Kidney (tissue), 14 donors: Measurements from ENCODE around the gene ABHD6. TPM values are rescaled to one million over a fixed set of nuclear protein-coding genes. Genes with fewer than 3 reads are reported as not detected.

Experiments
- DNase-seq, 5 donors: peaks; one replicate each; pipeline ENCODE4 v3.0.0-alpha.2; 2013 to 2020
- FAIRE-seq: peaks from 2 replicates; lab custom pipeline; 2012; peaks lifted over from hg19 to GRCh38; lab: Jason Lieb, UNC
- H3K27ac ChIP-seq, 2 donors: one replicate each; pipeline ENCODE4 v1.7.0; 2013; ENCODE audit warnings: low read depth in 2 of 2, low read length in 2 of 2, inconsistent platforms in 1 of 2
- H3K27me3 ChIP-seq: one replicate; pipeline ENCODE4 v1.7.1; 2013; ENCODE audit warnings: low read length, inconsistent platforms; ENCODE audit not compliant: control insufficient read depth, insufficient read depth
- H3K36me3 ChIP-seq, 3 donors: one replicate each; pipeline versions ENCODE4 v1.7.0 to v1.7.1; 2013; ENCODE audit warnings: low read length in 3 of 3, control low read depth in 1 of 3, inconsistent platforms in 1 of 3; ENCODE audit not compliant: insufficient read depth in 3 of 3, control insufficient read depth in 2 of 3
- H3K4me1 ChIP-seq, 3 donors: one replicate each; pipeline versions ENCODE4 v1.7.0 to v1.7.1; 2013; ENCODE audit warnings: low read length in 3 of 3, inconsistent platforms in 1 of 3, low read depth in 1 of 3; ENCODE audit not compliant: control insufficient read depth in 2 of 3, insufficient read depth in 2 of 3
- H3K4me3 ChIP-seq, 3 donors: one replicate each; pipeline versions ENCODE4 v1.7.0 to v1.8.1; 2013; ENCODE audit warnings: low read length in 3 of 3, control low read depth in 1 of 3, inconsistent platforms in 1 of 3
- H3K9ac ChIP-seq, 3 donors: one replicate each; pipeline versions ENCODE4 v1.7.0 to v1.7.1; 2013; ENCODE audit warnings: low read length in 3 of 3, control low read depth in 1 of 3, inconsistent platforms in 1 of 3
- H3K9me3 ChIP-seq, 3 donors: one replicate each; pipeline versions ENCODE4 v1.7.0 to v1.7.1; 2013; ENCODE audit warnings: low read length in 3 of 3, control low read depth in 1 of 3, inconsistent platforms in 1 of 3; ENCODE audit not compliant: control insufficient read depth in 2 of 3, insufficient read depth in 1 of 3
- intact Hi-C: fragments of 100-400 bp; cut with DNase I; formaldehyde crosslinking; loops from one replicate; pipeline ENCODE4 v1.11.1; 2022
- polyA plus RNA-seq: library from polyadenylated mRNA; stranded (reverse); fragments of 350-450 nt; fragmentation: Illumina TruSeq; extraction: RNeasy Lipid Tissue Mini Kit (QIAGEN cat#74804); gene quantifications from one replicate; pipeline ENCODE4 v1.2.3, GENCODE V29; 2014; ENCODE audit warnings: low read depth, low replicate concordance; ENCODE audit not compliant: insufficient read depth
- total RNA-seq: library from RNA; stranded (reverse); fragmentation: NEBNext Ultra II Directional; extraction: Animal tissue kit (Norgen Biotek cat#: 25700); gene quantifications from one replicate; pipeline ENCODE4 v1.2.1, GENCODE V29; 2021
- TF ChIP-seq, protein P1 (sequence below): IDR thresholded peaks from 3 replicates; pipeline ENCODE4 v1.5.1; 2012; ENCODE audit warnings: mild to moderate bottlenecking, moderate library complexity, borderline replicate concordance; ENCODE audit not compliant: insufficient read depth; ENCODE audit errors: extremely low read depth
- donor health status: control.
- donor health status: control.
- donor health status: control.
- donor health status: control.
- donor health status: control.
- donor health status: DM: yes; HTN: yes; CAD: no.
- donor health status: Normal renal cell carcinoma (clear cell type).

The ABHD6 gene
- total and polyA plus RNA-seq, 2 donors from 2014 or later: 10.2 to 21.4 TPM

DNA sequence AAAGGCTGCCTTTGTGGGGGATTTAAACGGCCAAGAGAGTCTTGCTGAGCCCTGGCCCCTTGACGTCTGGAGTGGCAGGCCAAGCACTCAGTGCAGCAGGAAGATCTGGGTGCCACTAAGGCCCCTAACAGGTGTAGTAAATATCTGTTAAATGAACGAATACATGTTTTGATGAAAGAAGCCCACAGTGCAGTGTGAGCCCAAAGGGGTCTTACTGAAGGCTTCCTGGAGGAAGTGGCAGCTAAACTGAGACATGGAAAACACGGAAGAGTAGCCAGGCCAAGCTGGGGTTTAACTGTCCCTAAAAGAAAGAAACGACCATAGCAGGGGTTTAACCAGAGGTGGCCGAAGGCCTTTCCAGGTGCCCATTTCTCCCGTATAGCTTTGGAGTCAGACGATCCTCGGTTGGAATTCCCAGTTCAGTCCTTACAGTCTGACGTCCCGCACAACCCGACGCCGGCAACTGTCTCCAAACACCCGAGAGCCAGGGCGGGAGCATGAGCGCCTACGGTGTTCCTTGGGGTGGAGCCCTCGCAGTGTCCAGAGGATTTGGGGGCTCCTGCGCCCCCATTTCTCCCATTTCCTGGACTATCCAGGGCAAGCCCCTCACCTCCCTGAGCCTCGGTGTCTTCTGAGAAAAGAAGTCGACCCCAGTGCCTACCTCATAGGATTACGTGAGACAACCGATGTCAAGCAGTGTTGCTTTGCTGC lies 910 bp upstream of the ABHD6 start:
- TF ChIP-seq, protein P1, sequence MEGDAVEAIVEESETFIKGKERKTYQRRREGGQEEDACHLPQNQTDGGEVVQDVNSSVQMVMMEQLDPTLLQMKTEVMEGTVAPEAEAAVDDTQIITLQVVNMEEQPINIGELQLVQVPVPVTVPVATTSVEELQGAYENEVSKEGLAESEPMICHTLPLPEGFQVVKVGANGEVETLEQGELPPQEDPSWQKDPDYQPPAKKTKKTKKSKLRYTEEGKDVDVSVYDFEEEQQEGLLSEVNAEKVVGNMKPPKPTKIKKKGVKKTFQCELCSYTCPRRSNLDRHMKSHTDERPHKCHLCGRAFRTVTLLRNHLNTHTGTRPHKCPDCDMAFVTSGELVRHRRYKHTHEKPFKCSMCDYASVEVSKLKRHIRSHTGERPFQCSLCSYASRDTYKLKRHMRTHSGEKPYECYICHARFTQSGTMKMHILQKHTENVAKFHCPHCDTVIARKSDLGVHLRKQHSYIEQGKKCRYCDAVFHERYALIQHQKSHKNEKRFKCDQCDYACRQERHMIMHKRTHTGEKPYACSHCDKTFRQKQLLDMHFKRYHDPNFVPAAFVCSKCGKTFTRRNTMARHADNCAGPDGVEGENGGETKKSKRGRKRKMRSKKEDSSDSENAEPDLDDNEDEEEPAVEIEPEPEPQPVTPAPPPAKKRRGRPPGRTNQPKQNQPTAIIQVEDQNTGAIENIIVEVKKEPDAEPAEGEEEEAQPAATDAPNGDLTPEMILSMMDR: no peak
- DNase-seq: peak in 1 of 5 donors; percentile 76
- Histone ChIP-seq H3K36me3 (no peaks in the 10 kb centered on the region), H3K9me3 (no peaks in the 10 kb centered on the region), H3K27ac (peak overlapping the region; percentile 32 to 60), H3K4me3 (peak overlapping the region; percentile 74 to 96 (median 92)), H3K4me1 (peaks cover 0 to 10% (median 8%) of the 10 kb centered on the region in 3 donors), H3K9ac (peak overlapping the region; percentile 59 to 95 (median 93)), H3K27me3 (no peaks in the 10 kb centered on the region)
- intact Hi-C loops: no loop called here
- FAIRE-seq: no peak

DNA sequence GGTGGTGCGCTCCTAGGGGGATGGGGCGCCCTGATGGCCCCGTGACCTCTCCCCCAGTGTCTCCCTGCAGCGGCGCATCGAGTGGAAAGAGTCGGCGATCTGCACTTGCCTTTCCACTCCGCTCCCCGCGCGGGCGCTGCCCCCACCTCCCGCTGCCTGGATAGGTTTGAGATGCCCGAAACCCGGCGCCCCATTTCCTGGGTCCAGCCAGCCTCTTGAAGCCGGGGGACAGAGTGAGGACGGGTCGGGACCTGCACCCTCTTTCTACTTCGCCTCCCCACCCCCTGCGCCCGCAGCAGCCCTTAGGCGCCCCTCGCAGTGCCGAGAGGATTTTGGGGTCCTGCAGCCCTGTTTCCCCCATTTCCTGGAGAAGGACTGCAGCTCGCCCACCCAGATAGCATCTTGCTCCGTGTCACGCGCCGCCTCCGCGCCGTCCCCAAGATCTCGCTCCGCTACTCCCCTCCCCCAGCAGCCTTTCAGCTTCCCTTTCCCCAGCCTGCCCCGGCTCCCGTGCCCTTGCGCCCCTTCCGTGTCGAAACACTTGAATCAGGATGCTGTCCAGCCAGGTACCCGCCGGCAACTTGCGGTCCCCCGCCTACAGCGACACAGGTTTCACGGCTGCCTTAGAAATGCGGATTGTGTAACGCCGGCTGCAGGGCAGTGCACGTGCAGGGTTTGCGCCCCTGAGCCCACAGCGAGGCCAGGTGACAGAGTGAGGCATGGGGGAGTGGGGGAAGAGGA lies 519 bp downstream of the ABHD6 start:
- DNase-seq (peak; percentile 50 to 87 (median 56)), FAIRE-seq (no peak)
- intact Hi-C loops: no loop called here
- Histone ChIP-seq H3K27me3 (no peaks in the 10 kb centered on the region), H3K9ac (peak overlapping the region; percentile 2 to 69 (median 52)), H3K36me3 (no peaks in the 10 kb centered on the region), H3K4me1 (peaks cover 0 to 15% (median 10%) of the 10 kb centered on the region in 3 donors), H3K4me3 (peak overlapping the region; percentile 35 to 92 (median 75)), H3K27ac (peak overlapping the region; percentile 71 to 74), H3K9me3 (no peaks in the 10 kb centered on the region)
- TF ChIP-seq, protein P1: no peak

DNA sequence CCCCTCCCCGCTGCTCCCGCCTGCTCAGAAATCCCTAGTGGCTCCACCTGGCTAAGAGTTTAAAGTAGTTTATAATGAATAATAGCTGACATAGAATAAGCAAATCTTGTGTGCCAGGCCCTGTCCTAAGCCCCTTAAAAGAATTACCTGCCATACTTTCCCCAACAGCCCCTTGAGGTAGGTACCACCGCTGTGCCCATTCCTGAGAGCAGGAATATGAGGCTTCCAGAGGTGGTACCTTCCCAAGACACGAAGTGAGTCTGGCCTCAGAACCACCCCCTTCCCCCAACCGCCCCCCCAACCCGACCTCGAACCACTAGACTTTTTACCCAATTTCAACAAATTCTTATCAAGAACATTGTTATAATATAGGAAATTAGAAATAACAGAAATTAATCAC lies 1.2 kb downstream of the ABHD6 start:
- Histone ChIP-seq H3K9me3 (no peaks in the 10 kb centered on the region), H3K4me3 (peak overlapping the region in 2 of 3 donors; percentile 75 to 92), H3K36me3 (no peaks in the 10 kb centered on the region), H3K4me1 (peaks cover 0 to 15% (median 10%) of the 10 kb centered on the region in 3 donors), H3K9ac (peak overlapping the region in 1 of 3 donors; percentile 69), H3K27me3 (no peaks in the 10 kb centered on the region), H3K27ac (no peak overlapping the region)
- no peak for DNase-seq
- no peak for FAIRE-seq
- intact Hi-C loops: no loop called here
- TF ChIP-seq, protein P1: no peak
